ENCODE data around the gene UBP1. TPM values are rescaled to one million over a fixed set of nuclear protein-coding genes. Genes with fewer than 3 reads are reported as not detected.

UBP1 gene
- total and polyA plus RNA-seq, 9 of the 15 experiments (the other 6 are each of a cell fraction or from before 2014, with no cell fraction given) = 13.6 to 143 (median 79.6) TPM

DNA sequence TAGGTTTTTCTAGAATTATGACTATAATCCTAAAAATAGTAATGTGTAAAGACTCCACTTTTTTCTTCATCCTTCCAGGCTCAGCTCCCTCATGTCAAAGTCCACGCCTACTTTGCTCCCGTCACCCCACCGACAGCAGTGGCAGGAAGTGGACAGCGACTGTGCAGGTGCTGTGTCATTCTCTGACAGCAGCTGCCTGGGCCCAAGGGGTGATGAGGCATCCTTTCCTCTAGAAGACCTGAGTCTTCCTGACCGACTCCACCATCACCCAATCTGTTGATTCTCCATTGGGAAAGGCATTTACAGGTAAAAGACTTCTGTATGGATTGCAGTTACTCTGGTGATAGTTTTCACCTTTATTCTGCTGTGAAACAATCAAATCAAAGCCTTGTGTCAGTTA lies 54.8 kb downstream of the UBP1 start (continued):
- TF ChIP-seq CCNT2 (IDR thresholded peaks at IDR 0.05; ENCODE audit: borderline replicate concordance, extremely low read depth, insufficient read length, low read depth, low read length) (no peak), HMGN3 (IDR thresholded peaks at IDR 0.05; ENCODE audit: borderline replicate concordance, extremely low read depth, insufficient read length, low read depth, low read length) (no peak), ZNF583 (CRISPR knock-in tag; IDR thresholded peaks at IDR 0.05) (no peak), SMARCE1 (IDR thresholded peaks at IDR 0.05) (0 out of 2 replicates have a peak, but pooled peaks have one; percentile 36), KLF6 (CRISPR knock-in tag; IDR thresholded peaks at IDR 0.05; ENCODE audit: borderline replicate concordance) (no peak), HNRNPUL1 (IDR thresholded peaks at IDR 0.05; ENCODE audit: low read length) (no peak), ZC3H8 (IDR thresholded peaks at IDR 0.05) (no peak), YBX1 (IDR thresholded peaks at IDR 0.05) (no peak), ZNF717 (CRISPR knock-in tag; IDR thresholded peaks at IDR 0.05) (no peak), NR2C1 (IDR thresholded peaks at IDR 0.05) (no peak), NR2C1 (tag; IDR thresholded peaks at IDR 0.05) (no peak), ZNF274 (IDR thresholded peaks at IDR 0.05; ENCODE audit: borderline replicate concordance, low read depth, low read length) (no peak), POU5F1 (IDR thresholded peaks at IDR 0.05; ENCODE audit: borderline replicate concordance, low read depth, low read length, partially characterized antibody) (no peak), LARP7 (IDR thresholded peaks at IDR 0.05) (no peak), KHSRP (IDR thresholded peaks at IDR 0.05) (no peak), GTF2A2 (tag; IDR thresholded peaks at IDR 0.05) (no peak), BMI1 (IDR thresholded peaks at IDR 0.05; ENCODE audit: low read length) (no peak), CEBPB (tag; IDR thresholded peaks at IDR 0.05) (no peak), ZNF12 (CRISPR knock-in tag; IDR thresholded peaks at IDR 0.05) (no peak), BCL6 (CRISPR knock-in tag; IDR thresholded peaks at IDR 0.05) (no peak), ZNF644 (tag; IDR thresholded peaks at IDR 0.05; ENCODE audit: low read depth) (no peak), POLR2B (IDR thresholded peaks at IDR 0.05; ENCODE audit: low read depth, partially characterized antibody) (no peak), GABPA (tag; conservative IDR thresholded peaks at IDR 0.05; ENCODE audit: low read depth) (peak; percentile 42; the same call in 1 of the 2 replicates), ZNF239 (CRISPR knock-in tag; IDR thresholded peaks at IDR 0.05) (no peak), L3MBTL2 (IDR thresholded peaks at IDR 0.05) (no peak), SRSF7 (optimal IDR thresholded peaks at IDR 0.05; ENCODE audit: low read depth, low read length) (no peak), HDAC1 (IDR thresholded peaks at IDR 0.05) (peak in 1 of 2 experiments; percentile 46; a peak in 1 of 4 replicates), CREBBP (IDR thresholded peaks at IDR 0.05; ENCODE audit: low read depth, low read length) (no peak), KAT2B (IDR thresholded peaks at IDR 0.05; ENCODE audit: low read depth, low read length) (no peak), MIER1 (IDR thresholded peaks at IDR 0.05; ENCODE audit: low read depth) (no peak; the same call in 1 of the 2 replicates), THAP12 (CRISPR knock-in tag; IDR thresholded peaks at IDR 0.05) (no peak)
- TF ChIP-seq, protein P1, sequence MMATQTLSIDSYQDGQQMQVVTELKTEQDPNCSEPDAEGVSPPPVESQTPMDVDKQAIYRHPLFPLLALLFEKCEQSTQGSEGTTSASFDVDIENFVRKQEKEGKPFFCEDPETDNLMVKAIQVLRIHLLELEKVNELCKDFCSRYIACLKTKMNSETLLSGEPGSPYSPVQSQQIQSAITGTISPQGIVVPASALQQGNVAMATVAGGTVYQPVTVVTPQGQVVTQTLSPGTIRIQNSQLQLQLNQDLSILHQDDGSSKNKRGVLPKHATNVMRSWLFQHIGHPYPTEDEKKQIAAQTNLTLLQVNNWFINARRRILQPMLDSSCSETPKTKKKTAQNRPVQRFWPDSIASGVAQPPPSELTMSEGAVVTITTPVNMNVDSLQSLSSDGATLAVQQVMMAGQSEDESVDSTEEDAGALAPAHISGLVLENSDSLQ (IDR thresholded peaks at IDR 0.05) = peak; percentile 83
